Measurements from ENCODE around the gene RNF220. TPM values are rescaled to one million over a fixed set of nuclear protein-coding genes. Genes with fewer than 3 reads are reported as not detected.
A peak's percentile ranks its signal among the peaks of the same experiment; 100 is the strongest.

Gene RNF220
- total RNA-seq, 1 experiment from 2014 or later = 57.4 TPM

- no peak for DNase-seq (ENCODE audit: low spot score)
Measured at GRCh38 chr1:44431861-44432260, 26.8 kb downstream of the RNF220 start.

DNA sequence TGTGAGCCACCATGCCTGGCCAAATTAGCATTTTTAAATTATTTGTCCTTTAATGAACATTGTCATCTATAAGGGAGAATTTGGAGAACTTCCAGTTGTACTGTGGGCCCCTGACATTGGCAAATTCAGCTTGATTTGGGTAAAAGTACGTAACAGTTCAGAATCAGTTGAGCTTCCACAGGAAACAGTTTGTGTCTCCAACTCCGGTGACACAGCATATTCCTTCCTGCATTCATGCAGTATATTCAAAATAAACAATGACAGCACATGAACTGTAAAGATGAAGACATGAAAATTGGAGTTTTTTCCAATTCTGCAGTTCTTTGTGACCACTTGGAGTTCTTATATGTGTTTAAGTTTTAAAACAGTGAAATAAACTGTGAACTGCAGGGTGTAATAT, 28.2 kb downstream of the RNF220 start:
- no peak for DNase-seq (ENCODE audit: low spot score)

DNA sequence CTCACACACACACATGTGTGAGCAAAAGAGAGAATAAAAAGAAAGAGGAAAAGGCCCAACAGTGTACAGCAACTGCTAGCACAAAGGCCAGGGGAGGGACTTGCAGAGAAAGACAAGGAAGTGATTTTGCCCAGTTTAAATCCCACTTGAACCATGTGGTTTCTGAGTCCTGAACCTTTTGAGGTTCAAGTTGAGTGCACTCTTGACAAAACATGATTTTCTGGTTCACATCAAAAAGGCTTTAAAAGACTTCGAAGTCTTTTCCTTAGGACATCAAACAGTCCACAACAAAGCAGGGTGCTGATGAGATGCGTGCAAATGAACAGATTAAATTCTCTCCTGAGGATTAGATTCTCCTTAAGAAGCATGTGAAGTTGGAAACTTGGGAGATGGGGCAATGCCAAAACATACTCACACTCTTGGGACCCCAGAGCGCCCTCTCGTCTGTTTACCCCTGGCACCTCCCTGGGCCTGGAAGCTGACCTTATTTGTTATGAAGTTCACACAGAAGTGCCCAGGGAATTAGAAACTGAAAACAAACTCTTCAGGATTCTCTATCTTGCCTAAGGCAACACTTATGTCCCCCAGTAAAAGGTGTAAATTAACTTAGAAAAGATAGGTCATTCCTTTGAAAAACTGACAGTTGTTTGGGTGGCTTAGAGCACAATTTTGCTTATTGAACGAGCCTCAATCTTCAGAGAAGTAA, 31.5 kb downstream of the RNF220 start:
- no peak for DNase-seq (ENCODE audit: low spot score)

DNA sequence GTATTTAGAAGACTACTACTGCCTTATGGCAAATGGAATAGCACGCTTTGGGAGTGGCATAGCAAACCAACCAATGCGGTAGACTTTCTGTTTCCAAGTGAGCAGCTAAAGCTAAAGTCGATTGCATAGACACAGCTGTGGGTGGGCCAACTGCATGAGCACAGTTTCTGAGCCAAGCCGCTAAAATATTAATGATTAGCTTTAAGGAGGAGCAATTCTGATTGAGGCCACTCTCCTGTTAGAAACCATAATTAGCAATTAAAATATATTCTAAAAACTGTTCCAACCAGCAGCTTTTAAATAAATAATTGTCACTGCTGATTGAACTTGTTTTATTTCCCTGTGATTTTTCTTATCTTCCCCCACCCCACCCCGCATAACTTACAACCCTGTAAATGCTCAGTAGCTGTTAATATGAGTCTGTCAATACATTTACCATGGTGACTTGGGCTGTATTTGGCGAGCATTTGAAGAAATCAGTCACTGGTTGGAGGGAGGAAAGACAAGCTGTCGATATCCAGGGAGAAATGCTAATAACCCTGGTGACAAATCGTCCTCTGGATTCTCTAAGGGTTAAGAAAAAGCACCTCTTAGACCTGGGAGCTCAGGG, 32.2 kb downstream of the RNF220 start:
- DNase-seq (ENCODE audit: low spot score) = no peak

GRCh38 chr1:44442791-44443190, 37.7 kb downstream of the RNF220 start:
- no peak for DNase-seq (ENCODE audit: low spot score)

- DNase-seq (ENCODE audit: low spot score) = no peak
Measured at GRCh38 chr1:44447051-44447810, 42.2 kb downstream of the RNF220 start.

- DNase-seq (ENCODE audit: low spot score) = no peak
Measured at GRCh38 chr1:44453798-44454349, 48.8 kb downstream of the RNF220 start.

DNA sequence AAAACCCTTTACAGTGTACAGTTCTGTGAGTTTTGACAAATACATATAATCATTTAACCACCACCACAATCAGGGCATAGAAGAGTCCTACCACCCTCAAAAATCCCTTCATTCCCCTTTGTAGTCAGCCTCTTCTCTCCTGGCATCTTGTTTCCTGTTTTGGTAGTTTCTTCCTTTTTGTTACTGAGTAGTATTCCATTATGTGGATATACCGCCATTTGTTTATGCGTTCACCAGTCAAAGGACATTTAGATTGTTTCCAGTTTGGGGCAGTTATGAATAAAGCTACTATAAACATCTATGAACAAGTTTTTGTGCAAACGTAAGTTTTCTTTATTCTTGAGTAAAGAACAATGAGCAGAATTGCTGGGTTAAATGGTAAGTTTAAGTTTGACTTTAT, 49.6 kb downstream of the RNF220 start:
- no peak for DNase-seq (ENCODE audit: low spot score)

DNA sequence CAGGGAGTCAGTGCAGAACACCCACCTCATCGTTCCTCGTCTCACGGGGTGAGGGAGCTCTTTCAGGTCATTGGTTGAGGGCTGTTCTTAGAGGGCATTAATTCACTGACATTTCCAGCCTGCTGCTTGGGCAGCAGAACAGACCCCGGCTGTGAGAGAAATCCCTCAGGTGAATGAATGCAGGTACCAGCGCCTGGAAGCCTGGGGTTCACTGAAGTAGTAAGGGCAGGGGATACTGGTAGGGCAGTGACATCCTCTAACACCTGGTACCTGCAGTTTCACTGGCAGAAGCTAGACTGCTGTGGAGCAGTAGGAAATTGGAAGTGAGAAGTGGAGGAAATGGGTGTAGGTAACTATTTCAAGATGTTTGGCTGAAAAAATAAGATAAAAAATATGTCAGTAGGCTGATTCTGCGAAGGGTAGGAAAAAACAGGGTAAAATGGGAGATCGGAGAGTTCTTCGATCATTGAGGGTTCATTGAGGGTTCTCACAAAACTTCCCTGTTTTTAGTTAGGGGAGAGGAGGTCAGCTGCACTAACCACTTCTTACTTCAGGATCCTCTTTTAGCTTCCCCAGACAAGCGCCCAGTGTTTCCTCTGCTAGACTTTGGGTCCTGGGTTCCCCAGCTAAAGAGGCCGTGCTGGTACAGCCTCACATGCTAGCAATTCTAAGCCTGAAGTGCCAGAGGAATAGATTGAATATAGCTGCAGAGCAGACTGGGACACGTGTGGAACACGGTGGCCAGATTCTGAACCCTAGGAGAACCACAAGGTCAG, 55.2 kb downstream of the RNF220 start:
- no peak for DNase-seq (ENCODE audit: low spot score)

DNA sequence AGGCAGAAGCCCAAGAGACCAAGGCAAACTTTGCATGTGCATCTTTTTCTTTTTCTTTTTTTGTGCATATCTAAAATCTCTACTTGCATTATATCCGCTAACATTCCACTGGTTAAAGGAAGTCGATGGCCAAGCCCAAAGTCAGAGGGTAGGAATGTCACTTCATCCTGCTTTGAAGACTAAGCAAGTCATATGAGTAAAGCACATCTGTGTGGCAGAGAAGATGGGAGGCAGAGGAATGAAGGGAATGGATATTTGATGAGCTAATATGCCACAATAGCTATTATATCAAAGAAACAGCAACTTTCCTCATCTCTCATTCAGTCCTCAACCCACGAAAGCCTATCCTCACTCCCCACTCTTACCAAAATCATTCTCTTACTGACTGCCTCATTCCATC, 59.3 kb downstream of the RNF220 start:
- DNase-seq (ENCODE audit: low spot score) = peak; percentile 44

GRCh38 chr1:44467566-44467965, 62.5 kb downstream of the RNF220 start:
- DNase-seq (ENCODE audit: low spot score) = no peak

- DNase-seq (ENCODE audit: low spot score) = no peak
Measured at GRCh38 chr1:44471911-44472453, 66.9 kb downstream of the RNF220 start.

DNA sequence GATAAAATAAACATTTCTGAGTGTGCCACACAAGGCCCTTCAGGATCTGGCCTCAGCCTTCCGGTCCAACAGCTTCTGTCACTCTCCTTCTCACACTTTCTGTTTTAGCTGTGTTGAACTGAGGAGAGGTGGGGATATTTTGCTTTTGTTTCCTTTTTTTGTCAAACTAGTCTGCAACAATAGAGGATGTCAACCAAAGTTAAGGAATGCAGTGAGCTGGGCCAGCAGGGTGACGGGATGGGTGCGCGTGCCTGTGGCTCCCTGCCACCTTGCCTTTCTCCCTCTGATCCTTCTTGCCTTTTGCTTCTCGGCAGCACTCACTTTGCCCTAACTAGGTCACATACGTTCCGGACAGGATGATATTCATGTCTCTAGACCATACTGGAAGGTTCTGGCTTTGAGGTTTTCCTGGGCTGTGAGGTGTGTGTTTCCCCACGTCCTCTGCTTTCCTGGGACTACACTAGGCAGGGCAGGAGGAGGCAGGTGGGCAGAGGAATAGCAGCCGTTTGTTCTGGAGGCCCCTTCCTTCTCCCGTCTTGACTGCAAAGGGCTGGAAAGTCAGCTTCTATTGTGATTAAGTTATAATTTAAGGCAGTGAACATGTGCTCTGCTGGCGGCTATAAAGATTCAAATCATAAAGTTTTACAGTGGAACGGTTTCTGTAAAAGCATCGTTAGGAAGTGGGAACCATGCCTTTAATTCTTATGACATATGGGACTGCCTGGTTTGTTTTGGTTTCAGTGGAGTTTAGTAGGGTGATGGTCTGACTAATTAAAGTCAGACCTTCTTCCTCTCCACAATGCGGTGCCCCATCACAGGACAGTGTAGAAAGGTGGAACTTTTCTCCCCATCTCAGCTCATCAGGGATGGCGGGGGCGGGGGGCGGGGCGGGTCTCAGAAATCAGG, 67.8 kb downstream of the RNF220 start:
- no peak for DNase-seq (ENCODE audit: low spot score)

GRCh38 chr1:44476891-44477290, 71.8 kb downstream of the RNF220 start:
- DNase-seq (ENCODE audit: low spot score) = no peak

GRCh38 chr1:44481701-44482100, 76.6 kb downstream of the RNF220 start:
- DNase-seq (ENCODE audit: low spot score) = no peak

GRCh38 chr1:44483089-44483874, 78.2 kb downstream of the RNF220 start:
- no peak for DNase-seq (ENCODE audit: low spot score)

DNA sequence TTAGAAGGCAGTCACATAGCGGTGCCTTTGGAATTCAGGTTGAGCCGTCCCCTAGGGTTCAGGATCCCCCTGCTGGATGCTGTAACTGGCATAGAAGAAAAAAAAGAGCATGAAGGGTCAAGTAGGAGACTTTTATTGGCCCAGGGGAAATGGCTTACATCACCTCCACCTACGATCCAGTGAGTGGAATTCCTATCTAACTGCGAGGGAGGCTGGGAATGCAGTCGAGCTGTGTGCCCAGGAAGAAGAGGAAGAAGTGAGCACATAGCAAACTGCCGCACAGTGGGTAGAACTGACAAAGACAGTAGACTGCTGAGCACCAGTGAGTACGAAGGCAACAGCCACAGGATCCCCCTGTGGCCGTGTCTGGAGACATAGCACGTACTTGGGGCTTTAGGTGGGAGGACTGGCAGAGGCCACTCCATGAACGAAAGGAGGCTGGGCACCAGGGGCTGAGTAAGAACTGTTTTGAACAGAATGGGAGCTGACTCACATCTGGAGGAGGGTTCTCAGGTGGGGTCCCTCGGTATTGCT, 79.2 kb downstream of the RNF220 start:
- DNase-seq (ENCODE audit: low spot score) = peak; percentile 16

GRCh38 chr1:44485229-44485933, 80.3 kb downstream of the RNF220 start:
- DNase-seq (ENCODE audit: low spot score) = peak; percentile 78
